C1 segment of cervical spinal cord (tissue), 14 donors: ENCODE results near the gene TSEN2.
"Not testable (repeated sequence)": the region's sequence is repeated elsewhere in the genome, so short reads cannot be mapped to it uniquely, and the experiment has no call there.

Experiments
- DNase-seq, 14 donors: peaks; one replicate each; lab custom pipeline; 2025; lab: John Stamatoyannopoulos, UW

Gene TSEN2

GRCh38 chr3:12451960-12452359 lies 32.3 kb upstream of the TSEN2 start:
- DNase-seq: no peak

- DNase-seq: no peak
Measured at GRCh38 chr3:12452361-12453330, 31.6 kb upstream of the TSEN2 start.

GRCh38 chr3:12454076-12454815 lies 30.0 kb upstream of the TSEN2 start:
- DNase-seq: no peak

GRCh38 chr3:12454816-12455121 lies 29.5 kb upstream of the TSEN2 start:
- DNase-seq: no peak

- DNase-seq: no peak
Measured at GRCh38 chr3:12455740-12456139, 28.5 kb upstream of the TSEN2 start.

- DNase-seq: no peak
Measured at GRCh38 chr3:12456441-12456840, 27.8 kb upstream of the TSEN2 start.

GRCh38 chr3:12457380-12457779 lies 26.9 kb upstream of the TSEN2 start:
- not testable (repeated sequence) for DNase-seq

GRCh38 chr3:12458901-12459300 lies 25.4 kb upstream of the TSEN2 start:
- DNase-seq: no peak

- DNase-seq: no peak
Measured at GRCh38 chr3:12460127-12460526, 24.2 kb upstream of the TSEN2 start.

- no peak for DNase-seq
Measured at GRCh38 chr3:12461097-12461649, 23.1 kb upstream of the TSEN2 start.

- DNase-seq: no peak
Measured at GRCh38 chr3:12462159-12462947, 21.9 kb upstream of the TSEN2 start.

GRCh38 chr3:12463686-12464085 lies 20.6 kb upstream of the TSEN2 start:
- DNase-seq: no peak

- no peak for DNase-seq
Measured at GRCh38 chr3:12464181-12464580, 20.1 kb upstream of the TSEN2 start.

GRCh38 chr3:12465151-12465835 lies 19.0 kb upstream of the TSEN2 start:
- no peak for DNase-seq

GRCh38 chr3:12465836-12466225 lies 18.4 kb upstream of the TSEN2 start:
- DNase-seq: no peak

GRCh38 chr3:12467746-12468145 lies 16.5 kb upstream of the TSEN2 start:
- no peak for DNase-seq

GRCh38 chr3:12468276-12468675 lies 16.0 kb upstream of the TSEN2 start:
- DNase-seq: no peak

GRCh38 chr3:12468757-12469156 lies 15.5 kb upstream of the TSEN2 start:
- DNase-seq: no peak

- not testable (repeated sequence) for DNase-seq
Measured at GRCh38 chr3:12469222-12469621, 15.1 kb upstream of the TSEN2 start.

GRCh38 chr3:12470111-12470510 lies 14.2 kb upstream of the TSEN2 start:
- no peak for DNase-seq

GRCh38 chr3:12470680-12471079 lies 13.6 kb upstream of the TSEN2 start:
- DNase-seq: no peak
